GM12891 (cell line): Measurements from ENCODE around the gene CPTP.

Source experiments
- POLR2AphosphoS5 ChIP-seq: IDR thresholded peaks from 2 replicates; pipeline ENCODE4 v1.6.1; 2011; ENCODE audit warnings: low read depth, low read length, control low read depth
- POU2F2 ChIP-seq: IDR thresholded peaks from 2 replicates; pipeline ENCODE4 v1.6.1; 2011; ENCODE audit warnings: low read depth, mild to moderate bottlenecking, control low read depth, low read length, moderate library complexity

- TF ChIP-seq POU2F2 (peak; percentile 72; the same call in 1 of the 2 replicates), POLR2AphosphoS5 (no peak)
Observed at GRCh38 chr1:1374929-1375662, 50.5 kb downstream of the CPTP start, which contains the start of gene AURKAIP1.
